GM12892 (cell line): Measurements from ENCODE around the gene PRSS2.

Source experiments
- DNase-seq: peaks from one replicate; pipeline ENCODE4 v3.0.0; 2011; ENCODE audit not compliant: insufficient read length
- FAIRE-seq: peaks from 2 replicates; lab custom pipeline; 2011; peaks lifted over from hg19 to GRCh38; lab: Jason Lieb, UNC
- POLR2A ChIP-seq: IDR thresholded peaks from 2 replicates; pipeline ENCODE4 v1.6.1; 2011; ENCODE audit warnings: low read depth, low read length, control low read depth
- POLR2AphosphoS5 ChIP-seq: IDR thresholded peaks from 2 replicates; pipeline ENCODE4 v1.6.1; 2011; ENCODE audit warnings: low read depth, low read length, control low read depth
- TAF1 ChIP-seq: IDR thresholded peaks from 2 replicates; pipeline ENCODE4 v1.6.1; 2011; ENCODE audit warnings: low read depth, mild to moderate bottlenecking, control low read depth, low read length, borderline replicate concordance

Gene PRSS2

GRCh38 chr7:142792129-142792528 is 21.4 kb downstream of the PRSS2 start:
- DNase-seq (no peak), FAIRE-seq (no peak)
- TF ChIP-seq POLR2A (no peak), TAF1 (no peak), POLR2AphosphoS5 (no peak)

GRCh38 chr7:142792593-142792992 is 21.8 kb downstream of the PRSS2 start:
- DNase-seq: no peak
- TF ChIP-seq POLR2AphosphoS5 (no peak), TAF1 (no peak), POLR2A (no peak)
- FAIRE-seq: no peak

- FAIRE-seq (no peak), DNase-seq (no peak)
- no peak for TF ChIP-seq POLR2AphosphoS5
- no peak for TF ChIP-seq POLR2A
- TF ChIP-seq TAF1: no peak
Measured at GRCh38 chr7:142793156-142793555, 22.4 kb downstream of the PRSS2 start.

GRCh38 chr7:142795339-142795863 is 24.6 kb downstream of the PRSS2 start:
- TF ChIP-seq TAF1 (no peak), POLR2AphosphoS5 (no peak), POLR2A (no peak)

GRCh38 chr7:142796001-142796500 is 25.3 kb downstream of the PRSS2 start:
- DNase-seq (no peak), FAIRE-seq (no peak)
- TF ChIP-seq POLR2A: no peak
- TF ChIP-seq TAF1: no peak
- no peak for TF ChIP-seq POLR2AphosphoS5

More at GRCh38 chr7:142795339-142795863, 24.6 kb downstream of the PRSS2 start:
- DNase-seq (no peak), FAIRE-seq (no peak)

- TF ChIP-seq POLR2AphosphoS5 (no peak), TAF1 (no peak), POLR2A (no peak; the same call in 1 of the 2 replicates)
- DNase-seq: peak; percentile 46
- FAIRE-seq: peak; percentile 36
Measured at GRCh38 chr7:142796501-142797390, 26.0 kb downstream of the PRSS2 start.

- TF ChIP-seq TAF1: no peak
- peak; percentile 43 for TF ChIP-seq POLR2AphosphoS5
- TF ChIP-seq POLR2A: no peak; the same call in 1 of the 2 replicates
- FAIRE-seq (peak; percentile 74), DNase-seq (no peak)
Measured at GRCh38 chr7:142797391-142798377, 26.9 kb downstream of the PRSS2 start.

GRCh38 chr7:142798451-142799436 is 28.0 kb downstream of the PRSS2 start:
- TF ChIP-seq POLR2AphosphoS5 (no peak), POLR2A (no peak; the same call in 1 of the 2 replicates), TAF1 (no peak)
- FAIRE-seq (peak; percentile 54), DNase-seq (no peak)

GRCh38 chr7:142799437-142799835 is 28.7 kb downstream of the PRSS2 start:
- no peak for TF ChIP-seq POLR2A
- no peak for TF ChIP-seq TAF1
- TF ChIP-seq POLR2AphosphoS5: no peak
- no peak for DNase-seq
- FAIRE-seq: no peak

GRCh38 chr7:142800088-142800487 is 29.3 kb downstream of the PRSS2 start:
- TF ChIP-seq POLR2AphosphoS5 (no peak), POLR2A (no peak), TAF1 (no peak)
- FAIRE-seq: no peak
- DNase-seq: no peak
